Ammon's horn (tissue), 1 donor: ENCODE measurements around the gene NUCB2.
A peak's percentile ranks its signal among the peaks of the same experiment; 100 is the strongest.

Experiments used
- DNase-seq: peaks from one replicate; pipeline ENCODE4 v3.0.0-alpha.2; 2016; ENCODE audit warnings: low spot score

The NUCB2 gene

GRCh38 chr11:17268902-17269301, 7.6 kb upstream of the NUCB2 start:
- no peak for DNase-seq

GRCh38 chr11:17272801-17273200, 3.7 kb upstream of the NUCB2 start:
- no peak for DNase-seq

- DNase-seq = no peak
Measured at GRCh38 chr11:17273211-17273610, 3.3 kb upstream of the NUCB2 start.

- no peak for DNase-seq
Measured at GRCh38 chr11:17273668-17274282, 2.8 kb upstream of the NUCB2 start.

GRCh38 chr11:17275400-17276235, 921 bp upstream of the NUCB2 start:
- no peak for DNase-seq

- peak; percentile 43 for DNase-seq
Measured at GRCh38 chr11:17277024-17277584, 565 bp downstream of the NUCB2 start.

GRCh38 chr11:17280494-17281127, 4.1 kb downstream of the NUCB2 start:
- DNase-seq = no peak

GRCh38 chr11:17286332-17286731, 9.8 kb downstream of the NUCB2 start:
- no peak for DNase-seq

- no peak for DNase-seq
Measured at GRCh38 chr11:17287058-17287457, 10.5 kb downstream of the NUCB2 start.

- DNase-seq = no peak
Measured at GRCh38 chr11:17291710-17292109, 15.2 kb downstream of the NUCB2 start.

GRCh38 chr11:17293311-17293710, 16.8 kb downstream of the NUCB2 start:
- no peak for DNase-seq

- no peak for DNase-seq
Measured at GRCh38 chr11:17294033-17294432, 17.5 kb downstream of the NUCB2 start.

GRCh38 chr11:17296852-17297559, 20.5 kb downstream of the NUCB2 start:
- DNase-seq = no peak

- peak; percentile 3 for DNase-seq
Measured at GRCh38 chr11:17298302-17298701, 21.8 kb downstream of the NUCB2 start.

GRCh38 chr11:17300372-17300771, 23.8 kb downstream of the NUCB2 start:
- no peak for DNase-seq

GRCh38 chr11:17313349-17314231, 37.1 kb downstream of the NUCB2 start:
- DNase-seq = no peak

- no peak for DNase-seq
Measured at GRCh38 chr11:17314232-17314547, 37.7 kb downstream of the NUCB2 start.

- no peak for DNase-seq
Measured at GRCh38 chr11:17314904-17315426, 38.4 kb downstream of the NUCB2 start.

- no peak for DNase-seq
Measured at GRCh38 chr11:17328871-17329494, 52.4 kb downstream of the NUCB2 start.

- no peak for DNase-seq
Measured at GRCh38 chr11:17331669-17332068, 55.1 kb downstream of the NUCB2 start.
